Fibroblast of pulmonary artery (primary cell): ENCODE data around the gene HIVEP3.
A peak's percentile ranks its signal among the peaks of the same experiment; 100 is the strongest.

Source experiments
- DNase-seq: peaks from one replicate; pipeline ENCODE4 v3.0.0-alpha.2; 2010; ENCODE audit warnings: low read depth
- H3K4me3 ChIP-seq: replicated peaks from 2 replicates; pipeline ENCODE4 v1.5.1; 2011; ENCODE audit warnings: low read depth, mild to moderate bottlenecking, control low read depth, low read length, moderate library complexity
- CTCF ChIP-seq: IDR thresholded peaks from 2 replicates; pipeline ENCODE4 v1.5.1; 2011; ENCODE audit warnings: mild to moderate bottlenecking, control low read depth, low read length, inconsistent platforms; ENCODE audit errors: missing control alignments

The HIVEP3 gene

DNA sequence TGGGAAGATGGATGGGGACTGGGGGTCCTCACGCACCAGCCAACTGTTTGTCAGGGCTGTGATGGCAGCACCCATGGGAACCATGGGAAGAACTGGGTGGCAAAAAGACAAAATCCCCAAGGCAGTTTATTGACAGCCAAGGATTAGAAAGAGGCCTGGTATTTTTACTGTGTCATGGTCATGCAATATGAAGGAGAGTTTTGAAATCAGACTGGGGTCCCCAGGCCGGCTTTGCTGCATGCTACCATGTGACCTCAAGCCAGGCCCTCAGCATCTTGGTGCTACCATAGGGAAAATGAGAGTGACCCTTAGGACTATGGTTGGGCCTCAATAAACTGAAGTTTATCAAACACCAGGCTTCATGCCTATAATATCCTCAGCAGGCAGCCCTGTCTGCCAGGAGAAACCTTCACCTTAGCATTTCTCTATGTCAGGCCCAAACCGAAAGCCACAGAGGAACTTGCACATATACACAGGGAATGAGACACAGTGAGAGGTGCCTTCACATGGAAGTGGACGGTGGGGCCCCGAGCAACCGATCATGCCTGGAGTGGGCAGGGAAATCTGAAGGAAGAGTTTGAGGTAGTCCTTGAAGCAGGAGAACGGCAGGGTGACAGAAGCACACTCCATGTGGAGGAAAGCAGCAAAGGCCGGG lies 203.2 kb downstream of the HIVEP3 start:
- H3K4me3 ChIP-seq = no peak overlapping the region
- no peak for DNase-seq
- no peak for TF ChIP-seq CTCF

DNA sequence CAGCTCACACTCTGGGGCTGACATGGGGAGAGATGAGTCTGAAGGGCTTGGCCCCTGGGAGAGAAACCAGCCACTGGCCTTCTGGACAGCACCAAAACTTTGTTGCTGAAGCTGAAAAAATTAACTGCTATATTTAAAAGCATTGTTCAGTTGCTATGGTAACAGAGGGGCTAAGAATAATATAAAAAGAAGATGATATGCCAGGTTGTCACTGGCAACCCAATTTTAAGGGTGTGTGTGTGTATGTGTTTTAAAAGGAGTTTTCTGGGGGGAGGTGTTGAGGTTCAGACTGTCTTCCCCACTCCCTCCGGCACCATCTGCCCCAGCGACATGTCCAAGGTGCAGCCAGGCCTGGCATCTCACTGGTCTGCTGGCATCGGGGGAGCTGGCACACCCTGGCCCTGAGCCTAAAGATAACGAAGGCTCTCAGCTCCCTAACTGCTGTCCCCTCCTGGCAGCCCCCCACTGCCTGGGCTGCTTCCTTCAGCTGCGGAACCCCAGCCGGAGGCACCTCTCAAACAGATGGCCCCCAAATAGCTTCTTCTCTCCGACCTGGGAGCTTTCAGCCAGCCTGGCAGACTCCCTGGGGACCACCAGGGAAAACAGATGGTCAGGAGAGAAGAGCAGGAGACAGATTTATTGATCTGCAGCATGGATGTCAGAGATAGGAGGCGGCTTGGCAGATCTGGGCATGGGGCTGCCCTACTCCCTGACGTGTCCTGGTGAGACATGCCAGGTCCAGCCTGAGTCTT lies 203.9 kb downstream of the HIVEP3 start:
- DNase-seq = no peak
- H3K4me3 ChIP-seq = no peak overlapping the region
- no peak for TF ChIP-seq CTCF

DNA sequence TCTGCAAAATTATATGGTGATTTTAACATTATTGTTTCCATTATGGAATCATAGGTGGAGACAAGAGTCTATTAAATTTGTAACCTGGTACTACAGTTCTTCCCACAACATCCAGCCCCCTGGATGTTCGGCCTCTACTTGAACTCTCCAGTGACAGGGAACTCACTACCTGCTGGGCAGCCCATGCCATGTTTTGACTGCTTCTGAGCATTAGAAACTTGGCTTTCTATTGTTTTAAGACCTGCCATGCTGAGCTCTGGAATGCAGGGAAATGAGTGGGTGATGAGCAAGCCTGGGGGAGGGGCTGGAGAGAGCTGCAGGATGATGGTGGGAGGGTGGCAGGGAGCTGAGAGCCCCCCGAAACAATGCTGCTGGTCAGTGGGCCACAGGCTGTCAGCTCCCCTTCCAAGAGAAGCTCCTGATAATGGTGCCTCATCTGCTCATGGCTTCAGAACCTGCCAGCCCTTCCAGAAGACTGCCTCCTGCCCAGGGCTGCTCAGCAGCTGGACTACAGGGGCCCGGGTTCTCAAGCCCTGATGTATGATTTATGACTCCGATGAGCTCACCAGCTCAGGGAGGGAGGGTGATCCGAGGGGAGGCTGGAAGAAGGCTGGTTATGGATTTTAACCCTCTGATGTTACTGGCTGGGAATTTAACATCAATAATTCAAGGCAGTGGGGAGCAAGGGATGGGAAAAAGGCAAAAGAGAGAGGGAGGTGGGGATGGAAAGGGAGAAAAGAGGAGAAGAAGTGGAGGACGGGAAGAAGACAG lies 205.0 kb downstream of the HIVEP3 start:
- no peak overlapping the region for H3K4me3 ChIP-seq
- TF ChIP-seq CTCF = no peak
- DNase-seq = peak; percentile 63

DNA sequence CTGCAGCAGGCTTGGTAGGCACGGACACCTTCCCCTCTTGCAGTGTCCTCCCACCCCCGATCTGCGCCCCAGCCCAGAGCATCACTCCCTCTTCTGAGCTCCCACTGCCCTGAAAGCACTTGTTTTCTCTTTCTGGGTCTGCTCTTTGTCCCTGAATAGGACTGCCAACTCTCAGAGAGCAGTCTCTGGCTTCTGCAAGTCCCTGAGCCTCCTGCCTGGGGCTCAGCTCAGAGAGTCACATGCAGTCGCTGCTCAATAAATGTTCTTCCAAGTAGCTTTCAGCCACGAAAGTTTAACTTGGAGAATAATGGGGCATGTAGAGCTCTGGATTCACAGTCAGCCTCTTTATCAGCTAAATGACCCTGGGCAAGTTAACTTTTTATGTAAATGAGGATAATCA lies 205.6 kb downstream of the HIVEP3 start:
- no peak for TF ChIP-seq CTCF
- no peak overlapping the region for H3K4me3 ChIP-seq
- no peak for DNase-seq

- no peak for TF ChIP-seq CTCF
- no peak overlapping the region for H3K4me3 ChIP-seq
- no peak for DNase-seq
Observed at GRCh38 chr1:41712695-41713094, 206.0 kb downstream of the HIVEP3 start.

GRCh38 chr1:41712081-41712480 lies 206.6 kb downstream of the HIVEP3 start:
- DNase-seq = no peak
- no peak overlapping the region for H3K4me3 ChIP-seq
- no peak for TF ChIP-seq CTCF
